ENCODE results near the gene GPC6. TPM values are rescaled to one million over a fixed set of nuclear protein-coding genes. Genes with fewer than 3 reads are reported as not detected.

GPC6 gene
- total and polyA plus RNA-seq, 9 of the 15 experiments (the other 6 are each of a cell fraction or from before 2014, with no cell fraction given) = under 0.01 to 0.20 (median 0.01) TPM; not detected in 4

DNA sequence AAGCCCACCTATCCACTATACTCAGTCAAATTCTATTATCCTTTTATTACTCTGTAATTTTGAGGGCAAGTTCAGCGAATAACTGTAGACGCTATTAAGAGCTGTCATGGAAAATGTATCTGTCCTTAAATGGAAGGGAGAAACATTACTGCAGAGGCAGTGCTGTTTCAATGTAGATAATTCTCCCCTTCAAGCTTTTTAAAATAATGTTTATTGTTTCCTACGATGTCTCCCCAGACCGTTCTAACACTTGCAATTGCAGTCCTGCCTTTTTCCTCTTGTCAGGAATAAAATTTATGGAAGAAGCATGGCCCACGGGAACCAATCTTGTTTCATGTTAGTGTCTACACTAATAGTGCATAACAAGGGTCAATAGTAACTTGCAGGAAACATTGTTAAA, 159.5 kb downstream of the GPC6 start:
- H3K4me3 ChIP-seq = no peak overlapping the region
- in situ Hi-C loops (cut with MboI) = no loop called here
- no peaks in the 10 kb centered on the region for H3K36me3 ChIP-seq (ENCODE audit: control insufficient read depth, insufficient read depth, low read length)
- intact Hi-C loops (cut with micrococcal nuclease) = no loop called here
- H3K27me3 ChIP-seq (ENCODE audit: control insufficient read depth in 2 of 2, insufficient read depth in 2 of 2, low read length in 2 of 2) = no peaks in the 10 kb centered on the region
- WGBS (ENCODE audit: insufficient coverage, low coverage, missing lambda C conversion rate) = 0% methylated on average over 3 of the region's 5 CpGs
- H4K20me1 ChIP-seq (replicated peaks; ENCODE audit: control insufficient read depth, insufficient read depth, low read length) = no peaks in the 10 kb centered on the region
- no peak for DNase-seq (ENCODE audit: extremely low read depth in 1 of 4, low spot score in 3 of 4)
- no TSS peak for BruUV-seq (replicated peaks)
- no peak for ATAC-seq
- no peak overlapping the region for H3K4me2 ChIP-seq (ENCODE audit: insufficient read depth, low read length)
- H3K27ac ChIP-seq (ENCODE audit: extremely low read depth, low read depth, low read length) = no peak overlapping the region
- no peak overlapping the region for H2AFZ ChIP-seq (ENCODE audit: low read depth, low read length)
- no peaks in the 10 kb centered on the region for H3K79me2 ChIP-seq (ENCODE audit: control insufficient read depth, insufficient read depth, low read length)
- CTCF ChIA-PET (ENCODE audit: low intra/inter-chr PET ratio) = no interaction called here
- no peak overlapping the region for H3K9ac ChIP-seq (ENCODE audit: insufficient read depth in 1 of 2, low read depth in 2 of 2, low read length in 2 of 2)
- no peaks in the 10 kb centered on the region for H3K4me1 ChIP-seq (replicated peaks in 1 of 2; ENCODE audit: control insufficient read depth in 2 of 2, insufficient read depth in 2 of 2, low read length in 2 of 2)
- no peaks in the 10 kb centered on the region for H3K9me1 ChIP-seq (ENCODE audit: control insufficient read depth, insufficient read depth, low read length)
- H3K9me3 ChIP-seq (replicated peaks; ENCODE audit: control insufficient read depth, insufficient read depth, low read depth, low read length) = 0 out of 2 replicates have a peak, but pooled peaks cover 1% of the 10 kb centered on the region
- POLR2A ChIA-PET = no interaction called here
- no peak for FAIRE-seq
- TF ChIP-seq AFF4 (CRISPR knock-in tag; IDR thresholded peaks at IDR 0.05) (no peak), GMEB1 (CRISPR knock-in tag; IDR thresholded peaks at IDR 0.05) (no peak), PRMT5 (CRISPR knock-in tag; IDR thresholded peaks at IDR 0.05) (no peak), ZNF431 (CRISPR knock-in tag; IDR thresholded peaks at IDR 0.05) (no peak), ZNF165 (CRISPR knock-in tag; IDR thresholded peaks at IDR 0.05; ENCODE audit: borderline replicate concordance) (no peak), SMARCE1 (IDR thresholded peaks at IDR 0.05) (no peak), NCOR1 (IDR thresholded peaks at IDR 0.05) (no peak), MXD1 (CRISPR knock-in tag; IDR thresholded peaks at IDR 0.05; ENCODE audit: borderline replicate concordance, poor library complexity, severe bottlenecking) (no peak), E2F3 (CRISPR knock-in tag; IDR thresholded peaks at IDR 0.05) (no peak), ATF7 (IDR thresholded peaks at IDR 0.05) (no peak), PHF21A (IDR thresholded peaks at IDR 0.05; ENCODE audit: borderline replicate concordance, low read depth) (no peak), JUNB (CRISPR knock-in tag; conservative IDR thresholded peaks at IDR 0.05) (no peak), RAD51 (IDR thresholded peaks at IDR 0.05; ENCODE audit: borderline replicate concordance, low read depth) (no peak), PCBP2 (IDR thresholded peaks at IDR 0.05; ENCODE audit: low read depth, low read length, poor library complexity, severe bottlenecking) (no peak), CBFB (CRISPR knock-in tag; IDR thresholded peaks at IDR 0.05) (no peak), MIER1 (IDR thresholded peaks at IDR 0.05; ENCODE audit: low read depth) (no peak), FOXK1 (CRISPR knock-in tag; IDR thresholded peaks at IDR 0.05; ENCODE audit: borderline replicate concordance) (no peak)
- TF ChIP-seq, protein P1, sequence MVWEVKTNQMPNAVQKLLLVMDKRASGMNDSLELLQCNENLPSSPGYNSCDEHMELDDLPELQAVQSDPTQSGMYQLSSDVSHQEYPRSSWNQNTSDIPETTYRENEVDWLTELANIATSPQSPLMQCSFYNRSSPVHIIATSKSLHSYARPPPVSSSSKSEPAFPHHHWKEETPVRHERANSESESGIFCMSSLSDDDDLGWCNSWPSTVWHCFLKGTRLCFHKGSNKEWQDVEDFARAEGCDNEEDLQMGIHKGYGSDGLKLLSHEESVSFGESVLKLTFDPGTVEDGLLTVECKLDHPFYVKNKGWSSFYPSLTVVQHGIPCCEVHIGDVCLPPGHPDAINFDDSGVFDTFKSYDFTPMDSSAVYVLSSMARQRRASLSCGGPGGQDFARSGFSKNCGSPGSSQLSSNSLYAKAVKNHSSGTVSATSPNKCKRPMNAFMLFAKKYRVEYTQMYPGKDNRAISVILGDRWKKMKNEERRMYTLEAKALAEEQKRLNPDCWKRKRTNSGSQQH (CRISPR knock-in tag; IDR thresholded peaks at IDR 0.05) = no peak
